Measurements from ENCODE around the gene CTSF.
"Not testable (repeated sequence)": the region's sequence is repeated elsewhere in the genome, so short reads cannot be mapped to it uniquely, and the experiment has no call there.

CTSF gene

GRCh38 chr11:66589996-66590675 lies 21.7 kb upstream of the CTSF start:
- no peak for DNase-seq (ENCODE audit: low read depth in 1 of 2, low spot score in 1 of 2)

- not testable (repeated sequence) for DNase-seq (ENCODE audit: low read depth in 1 of 2, low spot score in 1 of 2)
These were observed 20.9 kb upstream of the CTSF start for GRCh38 chr11:66589315-66589714.

DNA sequence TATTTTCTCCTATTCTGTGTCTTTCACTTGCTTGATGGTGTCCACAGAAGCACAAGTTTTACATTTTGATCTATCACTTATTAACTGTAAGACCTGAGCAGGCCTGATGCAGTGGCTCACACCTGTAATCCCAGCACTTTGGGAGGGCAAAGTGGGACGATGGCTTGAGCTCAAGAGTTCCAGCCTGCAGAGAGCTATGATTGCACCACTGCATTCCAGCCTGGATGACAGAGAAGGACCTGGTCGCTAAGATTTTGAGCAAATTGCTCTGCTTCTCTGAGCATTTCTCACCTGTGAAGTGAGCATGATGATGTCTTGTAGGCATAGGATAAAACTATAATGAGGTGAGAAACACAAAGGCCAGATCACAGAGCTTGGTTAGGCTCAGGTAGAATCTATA lies 17.7 kb upstream of the CTSF start:
- no peak for DNase-seq (ENCODE audit: low read depth in 1 of 2, low spot score in 1 of 2)

- DNase-seq (ENCODE audit: low read depth in 1 of 2, low spot score in 1 of 2), result not testable (repeated sequence)
These were observed 17.0 kb upstream of the CTSF start for GRCh38 chr11:66585447-66585846.

DNA sequence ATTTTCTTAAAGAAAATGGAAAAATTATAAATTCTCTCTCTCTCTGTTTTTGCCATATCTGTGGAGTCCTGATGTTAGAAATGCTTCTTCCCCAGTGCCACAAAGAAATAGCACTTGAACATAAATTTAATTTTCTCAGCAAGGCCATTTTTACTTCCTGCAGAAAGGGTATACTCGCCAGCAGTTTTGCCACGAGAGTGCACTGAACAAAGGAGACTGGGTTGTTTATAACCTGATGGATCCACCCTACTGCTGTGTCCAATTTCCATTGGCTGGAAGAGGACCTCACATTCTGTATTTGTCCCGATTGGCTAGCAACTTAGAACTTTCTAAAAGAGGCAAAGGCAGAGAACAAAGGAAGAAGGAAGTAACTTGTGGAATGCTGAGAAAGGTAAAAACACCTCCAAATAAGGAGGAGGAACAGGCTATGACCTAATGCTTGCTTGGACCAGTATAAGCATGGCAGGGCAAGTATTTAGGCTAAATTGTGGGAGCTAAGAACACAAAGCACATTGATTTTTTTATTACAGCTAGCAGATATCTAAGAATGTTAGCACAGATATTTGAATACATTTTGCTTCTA lies 14.2 kb upstream of the CTSF start:
- not testable (repeated sequence) for DNase-seq (ENCODE audit: low read depth in 1 of 2, low spot score in 1 of 2)

GRCh38 chr11:66581261-66581660 lies 12.9 kb upstream of the CTSF start:
- no peak for DNase-seq (ENCODE audit: low read depth in 1 of 2, low spot score in 1 of 2)

- no peak for DNase-seq (ENCODE audit: low read depth in 1 of 2, low spot score in 1 of 2)
These were observed 12.4 kb upstream of the CTSF start for GRCh38 chr11:66580803-66581202.

- DNase-seq (ENCODE audit: low read depth in 1 of 2, low spot score in 1 of 2), result peak; percentile 68 to 82
These were observed 10.7 kb upstream of the CTSF start for GRCh38 chr11:66579017-66579606.

- no peak for DNase-seq (ENCODE audit: low read depth in 1 of 2, low spot score in 1 of 2)
These were observed 2.4 kb upstream of the CTSF start for GRCh38 chr11:66570850-66571180.

GRCh38 chr11:66570079-66570849 lies 1.9 kb upstream of the CTSF start:
- DNase-seq (ENCODE audit: low read depth in 1 of 2, low spot score in 1 of 2), result no peak

- DNase-seq (ENCODE audit: low read depth in 1 of 2, low spot score in 1 of 2), result no peak
These were observed 670 bp upstream of the CTSF start for GRCh38 chr11:66569076-66569475.

GRCh38 chr11:66567787-66568123 lies 651 bp downstream of the CTSF start:
- no peak for DNase-seq (ENCODE audit: low read depth in 1 of 2, low spot score in 1 of 2)

GRCh38 chr11:66566221-66566620 lies 2.2 kb downstream of the CTSF start:
- DNase-seq (ENCODE audit: low read depth in 1 of 2, low spot score in 1 of 2), result no peak

DNA sequence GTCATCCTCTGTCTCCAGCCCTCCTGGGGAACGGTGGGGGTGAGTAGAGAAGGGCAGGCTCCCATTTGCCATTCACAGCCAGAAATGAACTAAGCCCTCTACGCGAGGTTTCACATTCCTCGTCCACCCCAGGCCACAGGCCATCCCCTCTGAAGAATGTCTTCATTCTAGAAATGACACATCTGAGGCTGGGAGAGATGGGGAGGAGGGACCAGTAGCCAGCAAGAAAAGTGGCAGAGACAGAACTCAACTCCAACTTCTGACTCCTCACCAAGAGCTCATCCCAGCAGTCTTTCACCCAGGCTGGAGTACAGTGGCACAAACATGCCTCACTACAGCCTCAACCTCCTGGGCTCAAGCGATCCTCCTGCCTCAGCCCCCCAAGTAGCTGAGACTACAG lies 3.4 kb downstream of the CTSF start:
- DNase-seq (ENCODE audit: low read depth in 1 of 2, low spot score in 1 of 2), result no peak

DNA sequence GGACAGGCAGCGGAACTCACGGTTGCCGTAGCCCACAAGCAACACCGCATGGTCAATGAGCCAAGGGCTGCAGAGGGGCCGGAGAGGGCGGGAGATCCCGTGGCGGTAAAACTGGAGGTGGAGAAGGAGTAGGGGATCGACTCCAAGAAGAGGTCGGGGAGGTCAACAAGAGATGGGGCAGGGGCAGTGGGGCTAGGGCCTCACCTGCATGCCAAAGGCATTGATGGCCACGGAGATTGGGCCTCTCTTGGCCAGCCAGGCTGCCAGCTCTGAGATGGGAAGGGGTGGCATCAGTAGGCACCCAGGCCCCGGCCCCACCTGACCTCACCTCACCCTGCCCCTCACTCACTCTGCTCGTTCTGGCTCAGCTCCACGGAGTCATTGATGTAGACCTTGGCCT lies 3.9 kb downstream of the CTSF start:
- no peak for DNase-seq (ENCODE audit: low read depth in 1 of 2, low spot score in 1 of 2)

GRCh38 chr11:66563832-66564231 lies 4.6 kb downstream of the CTSF start:
- DNase-seq (ENCODE audit: low read depth in 1 of 2, low spot score in 1 of 2), result no peak

- no peak for DNase-seq (ENCODE audit: low read depth in 1 of 2, low spot score in 1 of 2)
These were observed 5.4 kb downstream of the CTSF start for GRCh38 chr11:66562907-66563583.

- no peak for DNase-seq (ENCODE audit: low read depth in 1 of 2, low spot score in 1 of 2)
These were observed 6.1 kb downstream of the CTSF start for GRCh38 chr11:66562275-66562674.

DNA sequence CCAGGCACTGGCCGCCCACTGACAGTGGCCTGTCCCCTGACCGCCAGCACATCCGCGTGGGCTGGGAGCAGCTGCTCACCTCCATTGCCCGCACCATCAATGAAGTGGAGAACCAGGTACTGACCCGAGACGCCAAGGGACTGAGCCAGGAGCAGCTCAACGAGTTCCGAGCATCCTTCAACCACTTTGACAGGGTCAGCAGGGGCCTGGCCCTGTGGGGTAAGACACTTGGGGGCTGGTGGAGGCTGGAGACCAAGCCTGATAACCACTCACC lies 6.5 kb downstream of the CTSF start:
- no peak for DNase-seq (ENCODE audit: low read depth in 1 of 2, low spot score in 1 of 2)

DNA sequence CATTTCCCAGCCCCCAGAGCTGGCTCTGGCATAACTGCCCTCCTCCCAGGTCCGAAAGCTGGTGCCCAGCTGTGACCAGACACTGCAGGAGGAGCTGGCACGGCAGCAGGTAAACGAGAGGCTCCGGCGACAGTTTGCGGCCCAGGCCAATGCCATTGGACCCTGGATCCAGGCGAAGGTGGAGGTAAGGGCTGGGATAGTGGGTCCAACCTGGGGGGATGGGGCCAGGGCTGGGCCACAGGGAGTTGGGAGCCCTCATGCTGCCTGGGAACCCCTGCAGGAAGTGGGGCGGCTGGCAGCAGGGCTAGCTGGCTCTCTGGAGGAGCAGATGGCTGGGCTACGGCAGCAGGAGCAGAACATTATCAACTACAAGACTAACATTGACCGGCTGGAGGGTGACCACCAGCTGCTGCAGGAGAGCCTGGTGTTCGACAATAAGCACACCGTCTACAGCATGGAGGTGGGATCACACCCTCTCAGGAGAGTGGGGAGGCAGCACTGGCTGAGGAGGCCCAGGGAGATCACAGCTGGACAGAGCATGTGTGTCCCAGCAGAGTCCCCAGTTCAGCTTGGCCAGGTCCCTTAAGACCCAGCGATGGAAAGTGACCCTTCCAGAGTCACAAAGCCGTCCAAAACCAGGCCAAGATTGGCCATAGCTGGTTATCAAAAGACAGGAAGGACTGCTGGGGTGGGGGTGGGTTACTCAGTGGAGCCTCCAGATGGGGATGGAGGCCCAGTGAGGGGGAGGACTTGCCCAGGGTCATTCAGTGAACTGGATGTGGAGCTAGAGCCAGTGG lies 7.0 kb downstream of the CTSF start:
- DNase-seq (ENCODE audit: low read depth in 1 of 2, low spot score in 1 of 2), result no peak
